ENCODE data around the gene RAB6A.

The RAB6A gene

GRCh38 chr11:73652856-73653559 lies 107.9 kb downstream of the RAB6A start:
- DNase-seq (ENCODE audit: low read depth), result no peak

- no peak for DNase-seq (ENCODE audit: low read depth)
Measured at GRCh38 chr11:73652046-73652730, 108.7 kb downstream of the RAB6A start.

- DNase-seq (ENCODE audit: low read depth), result no peak
Measured at GRCh38 chr11:73651661-73652045, 109.2 kb downstream of the RAB6A start.

DNA sequence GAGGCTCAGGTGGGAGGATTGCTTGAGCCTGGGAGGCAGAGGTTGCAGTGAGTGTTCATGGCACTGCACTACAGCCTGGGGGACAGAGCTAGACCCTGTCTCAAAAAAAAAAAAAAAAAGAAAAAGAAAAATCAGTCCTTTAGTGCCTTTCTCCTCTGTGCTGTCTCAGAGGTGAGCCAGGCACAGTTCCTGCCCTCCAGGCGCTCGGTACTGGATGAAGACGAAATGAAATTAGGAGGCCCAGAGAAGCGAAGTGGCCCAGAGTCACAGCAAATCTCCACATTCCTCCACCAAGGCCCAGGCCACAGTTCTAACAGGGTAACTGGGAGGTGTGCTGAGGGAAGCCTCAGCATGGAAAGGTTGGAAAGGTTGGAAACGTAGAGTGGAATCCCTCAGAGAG lies 109.6 kb downstream of the RAB6A start:
- DNase-seq (ENCODE audit: low read depth), result no peak

- no peak for DNase-seq (ENCODE audit: low read depth)
Measured at GRCh38 chr11:73650400-73650799, 110.5 kb downstream of the RAB6A start.

GRCh38 chr11:73649206-73649605 lies 111.7 kb downstream of the RAB6A start:
- no peak for DNase-seq (ENCODE audit: low read depth)

DNA sequence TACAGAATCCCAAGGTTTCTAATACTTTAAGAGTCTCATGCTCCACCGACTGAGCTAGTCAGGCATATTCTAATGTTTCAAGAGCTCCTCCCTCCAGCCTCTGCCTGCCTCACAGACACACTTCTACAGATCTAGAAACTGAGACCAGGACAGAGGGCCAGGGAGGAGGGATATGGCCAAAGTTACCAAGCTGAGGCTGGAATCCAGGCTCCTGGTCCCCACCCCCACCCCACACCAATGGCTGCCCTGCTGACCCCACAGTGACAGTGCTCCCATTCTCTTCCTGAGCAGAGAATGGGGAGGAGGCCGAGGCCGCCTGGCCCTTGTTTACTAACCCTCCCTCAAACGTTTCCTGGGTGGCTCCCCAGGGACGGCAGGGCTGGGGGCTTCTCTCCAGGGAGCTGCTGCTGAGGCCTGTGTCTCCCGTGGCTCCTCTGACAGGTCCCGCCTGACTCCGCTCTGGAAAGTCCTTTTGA lies 112.3 kb downstream of the RAB6A start:
- DNase-seq (ENCODE audit: low read depth), result no peak

DNA sequence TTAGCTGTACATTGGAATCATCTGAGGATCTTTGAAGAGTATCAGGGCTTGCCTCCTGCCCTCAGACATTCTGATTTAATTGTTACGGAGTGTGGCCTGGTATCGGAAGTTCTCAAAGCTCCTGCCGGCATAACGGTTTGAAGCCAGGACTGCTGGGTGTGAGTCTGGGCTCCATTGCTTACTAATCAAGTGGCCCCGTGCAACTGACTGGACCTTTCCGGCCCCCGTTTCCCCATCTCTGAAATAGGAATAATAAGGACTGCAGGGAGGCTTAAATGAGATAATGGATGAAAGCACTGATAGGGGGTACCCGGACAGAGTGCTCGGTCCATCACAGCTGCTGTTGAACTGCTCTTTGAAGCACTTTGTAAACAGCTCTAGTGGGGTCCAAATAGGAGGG lies 112.8 kb downstream of the RAB6A start:
- no peak for DNase-seq (ENCODE audit: low read depth)

GRCh38 chr11:73647459-73648100 lies 113.3 kb downstream of the RAB6A start:
- peak; percentile 82 for DNase-seq (ENCODE audit: low read depth)

- no peak for DNase-seq (ENCODE audit: low read depth)
Measured at GRCh38 chr11:73645972-73646631, 114.8 kb downstream of the RAB6A start, which contains the start of gene PLEKHB1. Gene PLEKHB1 (plus strand): TSS chr11:73646581. CDS start chr11:73646609, 28 bp downstream.

- no peak for DNase-seq (ENCODE audit: low read depth)
Measured at GRCh38 chr11:73645121-73645969, 115.5 kb downstream of the RAB6A start.

- no peak for DNase-seq (ENCODE audit: low read depth)
Measured at GRCh38 chr11:73641668-73642067, 119.2 kb downstream of the RAB6A start.

- DNase-seq (ENCODE audit: low read depth), result no peak
Measured at GRCh38 chr11:73640592-73640991, 120.3 kb downstream of the RAB6A start.

GRCh38 chr11:73637012-73637411 lies 123.9 kb downstream of the RAB6A start:
- no peak for DNase-seq (ENCODE audit: low read depth)

DNA sequence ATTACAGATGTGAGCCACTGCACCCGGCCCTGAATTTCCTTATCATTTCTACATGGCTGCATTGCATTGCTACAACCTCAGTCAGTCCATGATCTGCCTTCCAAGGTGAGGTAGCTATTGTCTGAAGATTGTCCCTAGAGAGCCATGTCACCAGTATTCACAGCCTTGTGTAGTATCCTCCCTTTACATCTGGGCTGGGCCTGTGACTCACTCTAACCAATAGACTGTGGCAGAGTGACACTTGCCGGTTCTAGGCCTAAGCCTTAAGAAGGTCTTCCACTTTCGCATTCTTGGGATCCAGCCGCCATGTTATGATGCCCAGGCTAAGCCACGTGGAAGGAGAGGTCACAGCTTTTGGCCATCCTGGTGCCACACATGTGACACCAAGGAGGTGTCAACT lies 124.6 kb downstream of the RAB6A start:
- no peak for DNase-seq (ENCODE audit: low read depth)

GRCh38 chr11:73635721-73636120 lies 125.2 kb downstream of the RAB6A start:
- DNase-seq (ENCODE audit: low read depth), result no peak

GRCh38 chr11:73633999-73634398 lies 126.9 kb downstream of the RAB6A start:
- no peak for DNase-seq (ENCODE audit: low read depth)

- DNase-seq (ENCODE audit: low read depth), result no peak
Measured at GRCh38 chr11:73632996-73633395, 127.9 kb downstream of the RAB6A start.

GRCh38 chr11:73629907-73630306 lies 131.0 kb downstream of the RAB6A start:
- DNase-seq (ENCODE audit: low read depth), result no peak

DNA sequence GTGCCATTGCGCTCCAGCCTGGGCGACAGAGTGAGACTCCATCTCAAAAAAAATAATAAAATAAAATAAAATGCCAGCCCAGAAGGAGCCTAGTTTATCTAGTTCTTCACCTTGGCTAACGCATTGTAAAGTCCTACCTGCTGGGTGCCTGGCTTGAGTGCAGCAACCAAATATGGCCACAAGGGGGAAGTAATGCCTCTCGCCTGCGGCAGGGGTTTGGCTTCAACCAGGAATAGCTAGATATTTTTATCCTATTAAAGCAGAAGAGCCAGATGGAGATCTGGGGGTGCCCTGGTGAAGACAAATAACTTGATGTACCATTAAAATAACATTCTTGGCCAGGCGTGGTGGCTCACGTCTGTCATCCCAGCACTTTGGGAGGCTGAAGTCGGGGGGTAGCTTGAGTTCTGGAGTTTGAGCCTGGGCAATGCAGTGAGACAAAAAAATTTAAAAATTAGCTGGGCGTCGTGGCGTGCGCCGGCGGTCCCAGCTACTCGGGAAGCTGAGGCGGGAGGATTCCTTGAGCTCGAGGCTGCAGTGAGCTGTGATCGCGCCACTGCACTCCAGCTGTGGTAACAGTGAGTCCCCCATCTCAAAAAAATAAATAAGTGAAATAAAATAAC lies 135.1 kb downstream of the RAB6A start:
- DNase-seq (ENCODE audit: low read depth), result peak; percentile 49

Data from stimulated activated CD8-positive, alpha-beta memory T cell treated with anti-CD3 and anti-CD28 coated beads, Interleukin-12 subunit alpha, Interleukin-12 subunit beta, amount 100 ng/mL, for 1 hour (primary cell).